Neural cell (in vitro differentiated cells): ENCODE data around the gene ADORA2B. TPM values are rescaled to one million over a fixed set of nuclear protein-coding genes. Genes with fewer than 3 reads are reported as not detected.

Experiments used
- H2AFZ ChIP-seq: fragments of 200-600, 300-800 bp; sonication (generic), shearing (Covaris generic); 2 replicates; pipeline ENCODE4 v1.6.0; 2014; ENCODE audit warnings: low read depth, mild to moderate bottlenecking, antibody characterized with exemption, low read length, moderate library complexity
- H3F3A ChIP-seq: fragments of 200-600 bp; shearing (Covaris generic); 2 replicates; pipeline ENCODE4 v1.6.1; 2016; ENCODE audit warnings: mild to moderate bottlenecking, moderate library complexity, mixed read lengths, antibody characterized with exemption, low read length; ENCODE audit not compliant: insufficient read depth, poor library complexity, severe bottlenecking
- H3K27ac ChIP-seq: fragments of 200-600, 300-800 bp; sonication (generic), shearing (Covaris generic); 2 replicates; pipeline ENCODE4 v1.5.1; 2014; ENCODE audit warnings: mild to moderate bottlenecking, low read length, moderate library complexity
- H3K27me3 ChIP-seq: fragments of 300-800, 200-600 bp; sonication (generic), shearing (Covaris generic); 2 replicates; pipeline ENCODE4 v1.6.0; 2014; ENCODE audit warnings: mild to moderate bottlenecking, low read depth, low read length, moderate library complexity; ENCODE audit not compliant: insufficient read depth
- H3K36me3 ChIP-seq: fragments of 300-800, 200-600 bp; sonication (generic), shearing (Covaris generic); 2 replicates; pipeline ENCODE4 v1.5.1; 2014; ENCODE audit warnings: mild to moderate bottlenecking, antibody characterized with exemption, low read length, moderate library complexity; ENCODE audit not compliant: insufficient read depth
- H3K4me2 ChIP-seq: fragments of 300-800, 200-600 bp; sonication (generic), shearing (Covaris generic); 2 replicates; pipeline ENCODE4 v1.6.0; 2014; ENCODE audit warnings: mild to moderate bottlenecking, low read length
- H3K4me3 ChIP-seq: fragments of 300-800, 200-600 bp; sonication (generic), shearing (Covaris generic); 2 replicates; pipeline ENCODE4 v1.5.1; 2014; ENCODE audit warnings: mild to moderate bottlenecking, low read length, moderate library complexity
- H3K79me2 ChIP-seq: fragments of 200-600 bp; shearing (Covaris generic); replicated peaks from 2 replicates; pipeline ENCODE4 v1.6.0; 2014; ENCODE audit warnings: mild to moderate bottlenecking, low read length, moderate library complexity; ENCODE audit not compliant: insufficient read depth
- H3K9ac ChIP-seq: fragments of 300-800, 200-600 bp; sonication (generic), shearing (Covaris generic); 2 replicates; pipeline ENCODE4 v1.6.1; 2016; ENCODE audit warnings: mild to moderate bottlenecking, low read length, mixed read lengths
- H3K9me2 ChIP-seq: fragments of 200-600 bp; shearing (Covaris generic); 2 replicates; pipeline ENCODE4 v1.6.1; 2016; ENCODE audit warnings: mild to moderate bottlenecking, low read length, mixed read lengths; ENCODE audit not compliant: insufficient read depth
- H3K9me3 ChIP-seq: fragments of 200-600, 300-800 bp; sonication (generic), shearing (Covaris generic); 2 replicates; pipeline ENCODE4 v1.6.1; 2016; ENCODE audit warnings: mild to moderate bottlenecking, mixed run types, low read length, moderate library complexity, mixed read lengths
- H4K20me1 ChIP-seq: fragments of 200-600 bp; shearing (Covaris generic); 2 replicates; pipeline ENCODE4 v1.6.1; 2016; ENCODE audit warnings: mild to moderate bottlenecking, mixed run types; ENCODE audit not compliant: insufficient read depth
- EP300 ChIP-seq: fragments of 450-650 bp; conservative IDR thresholded peaks from 2 replicates; pipeline ENCODE4 v1.6.1; 2014; ENCODE audit warnings: antibody characterized with exemption, mild to moderate bottlenecking, moderate library complexity; ENCODE audit not compliant: poor library complexity, severe bottlenecking
- EZH2 ChIP-seq: fragments of 200-600, 300-800 bp; shearing (Covaris generic), sonication (generic); IDR thresholded peaks from 2 replicates; pipeline ENCODE4 v1.6.1; 2014; ENCODE audit warnings: antibody characterized with exemption, low read length, borderline replicate concordance, mild to moderate bottlenecking; ENCODE audit not compliant: insufficient read depth, poor library complexity, severe bottlenecking
- MXI1 ChIP-seq: fragments of 450-650 bp; conservative IDR thresholded peaks from 2 replicates; pipeline ENCODE4 v1.6.1; 2014; ENCODE audit warnings: antibody characterized with exemption, mild to moderate bottlenecking; ENCODE audit not compliant: poor library complexity, severe bottlenecking
- POLR2AphosphoS5 ChIP-seq: IDR thresholded peaks from 2 replicates; pipeline ENCODE4 v1.6.1; 2012
- SMC3 ChIP-seq: fragments of 450-650 bp; conservative IDR thresholded peaks from 2 replicates; pipeline ENCODE4 v1.6.1; 2014; ENCODE audit warnings: antibody characterized with exemption, mild to moderate bottlenecking, moderate library complexity; ENCODE audit not compliant: poor library complexity
- TAF1 ChIP-seq: IDR thresholded peaks from 2 replicates; pipeline ENCODE4 v1.6.1; 2012; ENCODE audit warnings: low read depth
- polyA plus RNA-seq: library from polyadenylated mRNA; depleted of rRNA; stranded (reverse); fragments of >200 nt; gene quantifications from 2 replicates; pipeline ENCODE4 v1.2.3, GENCODE V29; 2014
- TF ChIP-seq, protein P1 (sequence below): IDR thresholded peaks from 2 replicates; pipeline ENCODE4 v1.6.1; 2012; ENCODE audit warnings: borderline replicate concordance
- TF ChIP-seq, protein P2 (sequence below): fragments of 450-650 bp; IDR thresholded peaks from 2 replicates; pipeline ENCODE4 v1.5.1; 2014; ENCODE audit warnings: antibody characterized with exemption, mild to moderate bottlenecking, moderate library complexity; ENCODE audit not compliant: poor library complexity, severe bottlenecking

The ADORA2B gene
- polyA plus RNA-seq, 1 donor from 2014 or later: 0.78 TPM

DNA sequence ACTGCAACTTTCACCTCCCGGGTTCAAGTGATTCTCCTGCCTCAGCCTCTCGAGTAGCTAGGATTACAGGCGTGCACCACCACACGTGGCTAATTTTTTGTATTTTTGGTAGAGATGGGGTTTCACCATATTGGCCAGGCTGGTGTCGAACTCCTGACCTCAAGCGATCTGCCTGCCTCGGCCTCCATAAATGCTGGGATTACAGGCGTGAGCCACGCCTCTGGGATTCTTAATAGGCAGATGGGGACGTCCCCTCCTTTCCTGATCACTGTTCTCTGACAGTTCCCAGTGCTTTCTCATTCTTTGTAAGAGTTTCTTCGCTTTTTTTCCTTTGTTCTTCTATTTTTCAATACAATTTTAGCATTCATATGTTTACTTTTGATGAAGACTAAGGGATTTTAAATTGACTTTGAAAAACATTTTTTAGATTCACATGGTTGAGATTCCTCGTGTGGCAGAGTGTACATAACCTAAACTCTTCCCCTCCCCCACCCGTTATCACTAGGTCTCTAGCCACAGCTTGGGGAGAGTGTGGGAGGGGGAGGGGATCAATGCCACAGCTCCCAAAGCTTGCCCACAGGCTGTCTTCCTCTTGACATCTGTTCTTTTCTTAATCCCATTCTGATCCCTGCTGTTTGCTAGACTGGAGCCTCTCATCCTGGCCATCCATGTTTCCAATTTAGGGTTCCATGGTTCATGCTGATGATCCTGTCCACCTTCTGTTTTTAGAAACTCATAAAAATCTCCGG, 11.0 kb downstream of the ADORA2B start:
- no peaks in the 10 kb centered on the region for H3K27me3 ChIP-seq
- H3F3A ChIP-seq: no peaks in the 10 kb centered on the region
- H3K9me3 ChIP-seq: no peaks in the 10 kb centered on the region
- no peak overlapping the region for H3K4me2 ChIP-seq
- H3K9ac ChIP-seq: no peak overlapping the region
- no peak overlapping the region for H3K27ac ChIP-seq
- H3K4me3 ChIP-seq: no peak overlapping the region
- no peaks in the 10 kb centered on the region for H3K9me2 ChIP-seq
- no peak overlapping the region for H2AFZ ChIP-seq
- no peaks in the 10 kb centered on the region for H3K36me3 ChIP-seq
- H3K79me2 ChIP-seq: no peaks in the 10 kb centered on the region
- TF ChIP-seq, protein P1, sequence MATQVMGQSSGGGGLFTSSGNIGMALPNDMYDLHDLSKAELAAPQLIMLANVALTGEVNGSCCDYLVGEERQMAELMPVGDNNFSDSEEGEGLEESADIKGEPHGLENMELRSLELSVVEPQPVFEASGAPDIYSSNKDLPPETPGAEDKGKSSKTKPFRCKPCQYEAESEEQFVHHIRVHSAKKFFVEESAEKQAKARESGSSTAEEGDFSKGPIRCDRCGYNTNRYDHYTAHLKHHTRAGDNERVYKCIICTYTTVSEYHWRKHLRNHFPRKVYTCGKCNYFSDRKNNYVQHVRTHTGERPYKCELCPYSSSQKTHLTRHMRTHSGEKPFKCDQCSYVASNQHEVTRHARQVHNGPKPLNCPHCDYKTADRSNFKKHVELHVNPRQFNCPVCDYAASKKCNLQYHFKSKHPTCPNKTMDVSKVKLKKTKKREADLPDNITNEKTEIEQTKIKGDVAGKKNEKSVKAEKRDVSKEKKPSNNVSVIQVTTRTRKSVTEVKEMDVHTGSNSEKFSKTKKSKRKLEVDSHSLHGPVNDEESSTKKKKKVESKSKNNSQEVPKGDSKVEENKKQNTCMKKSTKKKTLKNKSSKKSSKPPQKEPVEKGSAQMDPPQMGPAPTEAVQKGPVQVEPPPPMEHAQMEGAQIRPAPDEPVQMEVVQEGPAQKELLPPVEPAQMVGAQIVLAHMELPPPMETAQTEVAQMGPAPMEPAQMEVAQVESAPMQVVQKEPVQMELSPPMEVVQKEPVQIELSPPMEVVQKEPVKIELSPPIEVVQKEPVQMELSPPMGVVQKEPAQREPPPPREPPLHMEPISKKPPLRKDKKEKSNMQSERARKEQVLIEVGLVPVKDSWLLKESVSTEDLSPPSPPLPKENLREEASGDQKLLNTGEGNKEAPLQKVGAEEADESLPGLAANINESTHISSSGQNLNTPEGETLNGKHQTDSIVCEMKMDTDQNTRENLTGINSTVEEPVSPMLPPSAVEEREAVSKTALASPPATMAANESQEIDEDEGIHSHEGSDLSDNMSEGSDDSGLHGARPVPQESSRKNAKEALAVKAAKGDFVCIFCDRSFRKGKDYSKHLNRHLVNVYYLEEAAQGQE: no peak
- TF ChIP-seq EZH2 (no peak), MXI1 (no peak)
- TF ChIP-seq, protein P2, sequence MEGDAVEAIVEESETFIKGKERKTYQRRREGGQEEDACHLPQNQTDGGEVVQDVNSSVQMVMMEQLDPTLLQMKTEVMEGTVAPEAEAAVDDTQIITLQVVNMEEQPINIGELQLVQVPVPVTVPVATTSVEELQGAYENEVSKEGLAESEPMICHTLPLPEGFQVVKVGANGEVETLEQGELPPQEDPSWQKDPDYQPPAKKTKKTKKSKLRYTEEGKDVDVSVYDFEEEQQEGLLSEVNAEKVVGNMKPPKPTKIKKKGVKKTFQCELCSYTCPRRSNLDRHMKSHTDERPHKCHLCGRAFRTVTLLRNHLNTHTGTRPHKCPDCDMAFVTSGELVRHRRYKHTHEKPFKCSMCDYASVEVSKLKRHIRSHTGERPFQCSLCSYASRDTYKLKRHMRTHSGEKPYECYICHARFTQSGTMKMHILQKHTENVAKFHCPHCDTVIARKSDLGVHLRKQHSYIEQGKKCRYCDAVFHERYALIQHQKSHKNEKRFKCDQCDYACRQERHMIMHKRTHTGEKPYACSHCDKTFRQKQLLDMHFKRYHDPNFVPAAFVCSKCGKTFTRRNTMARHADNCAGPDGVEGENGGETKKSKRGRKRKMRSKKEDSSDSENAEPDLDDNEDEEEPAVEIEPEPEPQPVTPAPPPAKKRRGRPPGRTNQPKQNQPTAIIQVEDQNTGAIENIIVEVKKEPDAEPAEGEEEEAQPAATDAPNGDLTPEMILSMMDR: no peak
- no peaks in the 10 kb centered on the region for H4K20me1 ChIP-seq

DNA sequence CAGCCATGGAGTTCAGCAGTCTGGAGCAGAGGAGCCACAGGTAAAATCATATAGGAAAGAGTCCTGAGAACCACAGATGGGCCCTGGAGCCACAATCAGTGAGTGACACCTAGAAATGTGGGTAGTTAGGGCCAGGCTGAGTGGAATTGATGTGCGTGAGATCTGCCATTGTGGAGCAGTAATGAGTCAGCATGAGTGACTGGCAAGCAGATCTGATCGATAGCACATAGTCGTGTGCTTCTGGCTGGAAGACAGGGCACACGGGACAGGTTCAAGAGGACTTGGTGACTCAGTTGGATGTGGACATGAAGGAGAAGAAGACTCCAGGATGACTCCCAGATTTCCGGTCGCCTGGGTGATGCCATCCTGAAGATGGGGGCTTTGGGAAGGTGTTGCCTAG, 12.3 kb downstream of the ADORA2B start:
- TF ChIP-seq EP300: no peak
- Histone ChIP-seq H3K79me2 (no peaks in the 10 kb centered on the region), H2AFZ (no peak overlapping the region), H3K4me3 (no peak overlapping the region), H3K36me3 (no peaks in the 10 kb centered on the region), H3F3A (no peaks in the 10 kb centered on the region), H3K9me3 (no peaks in the 10 kb centered on the region), H3K9ac (no peak overlapping the region), H3K27ac (no peak overlapping the region), H3K9me2 (no peaks in the 10 kb centered on the region), H3K4me2 (no peak overlapping the region), H4K20me1 (no peaks in the 10 kb centered on the region), H3K27me3 (no peaks in the 10 kb centered on the region)

DNA sequence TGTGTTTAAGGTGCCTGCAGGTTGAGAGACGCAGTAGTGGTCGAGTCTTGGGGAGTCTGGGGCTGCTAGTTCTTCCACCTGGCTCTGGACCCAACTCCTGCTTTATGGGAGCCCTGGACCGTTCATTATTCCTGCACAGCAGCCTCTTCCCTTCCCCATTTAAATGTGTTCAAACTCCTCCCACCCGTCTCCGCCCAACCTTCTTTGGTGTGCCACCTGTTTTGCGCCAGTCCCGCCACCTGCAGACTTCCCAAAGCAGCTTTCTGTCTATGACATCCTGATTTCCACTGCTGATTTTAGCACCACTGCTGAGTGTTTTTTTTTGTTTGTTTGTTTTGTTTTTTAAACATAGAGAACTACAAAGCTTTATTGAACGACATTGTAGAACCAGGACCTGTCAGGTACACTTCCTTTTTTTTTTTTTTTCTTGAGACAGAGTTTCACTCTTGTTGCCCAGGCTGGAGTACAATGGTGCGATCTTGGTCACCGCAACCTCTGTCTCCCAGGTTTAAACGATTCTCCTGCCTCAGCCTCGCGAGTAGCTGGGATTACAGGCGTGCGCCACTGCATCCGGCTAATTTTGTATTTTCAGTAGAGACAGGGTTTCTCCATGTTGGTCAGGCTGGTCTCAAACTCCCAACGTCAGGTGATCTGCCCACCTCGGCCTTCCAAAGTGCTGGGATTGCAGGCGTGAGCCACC, 12.8 kb downstream of the ADORA2B start:
- Histone ChIP-seq H3F3A (no peaks in the 10 kb centered on the region), H3K4me2 (no peak overlapping the region), H3K4me3 (no peak overlapping the region), H4K20me1 (no peaks in the 10 kb centered on the region), H2AFZ (no peak overlapping the region), H3K79me2 (no peaks in the 10 kb centered on the region), H3K9me3 (no peaks in the 10 kb centered on the region), H3K9ac (no peak overlapping the region), H3K36me3 (no peaks in the 10 kb centered on the region), H3K27me3 (no peaks in the 10 kb centered on the region), H3K9me2 (no peaks in the 10 kb centered on the region), H3K27ac (no peak overlapping the region)
- TF ChIP-seq SMC3 (no peak), EZH2 (no peak), TAF1 (no peak), EP300 (no peak), MXI1 (no peak), POLR2AphosphoS5 (no peak)
- TF ChIP-seq, protein P1: no peak
- TF ChIP-seq, protein P2: no peak
